Amniotic epithelial cell (primary cell): ENCODE data around the gene GSTA5.
"Not testable (repeated sequence)": the region's sequence is repeated elsewhere in the genome, so short reads cannot be mapped to it uniquely, and the experiment has no call there.

ENCODE experiments used
- DNase-seq: peaks from one replicate; pipeline ENCODE4 v3.0.0-alpha.2; 2010; ENCODE audit warnings: low read depth

The GSTA5 gene

GRCh38 chr6:52840763-52841585 lies at the start of gene GSTA5:
Gene GSTA5 (minus strand): TSS chr6:52840813.
- no peak for DNase-seq

- DNase-seq, result no peak
These were observed 49.4 kb upstream of the GSTA5 start for GRCh38 chr6:52890018-52890417.

GRCh38 chr6:52887910-52888524 lies 47.4 kb upstream of the GSTA5 start:
- peak; percentile 6 for DNase-seq

GRCh38 chr6:52881996-52882841 lies 41.6 kb upstream of the GSTA5 start:
- peak; percentile 59 for DNase-seq

GRCh38 chr6:52881662-52881995 lies 41.0 kb upstream of the GSTA5 start:
- no peak for DNase-seq

- no peak for DNase-seq
These were observed 37.2 kb upstream of the GSTA5 start for GRCh38 chr6:52877786-52878185.

- DNase-seq, result peak; percentile 94
These were observed 36.6 kb upstream of the GSTA5 start for GRCh38 chr6:52877168-52877567.

- DNase-seq, result no peak
These were observed 35.6 kb upstream of the GSTA5 start for GRCh38 chr6:52876056-52876787.

GRCh38 chr6:52872031-52872430 lies 31.4 kb upstream of the GSTA5 start:
- no peak for DNase-seq

GRCh38 chr6:52871621-52872020 lies 31.0 kb upstream of the GSTA5 start:
- DNase-seq, result no peak

GRCh38 chr6:52870335-52871091 lies 29.9 kb upstream of the GSTA5 start:
- not testable (repeated sequence) for DNase-seq

GRCh38 chr6:52868899-52869298 lies 28.3 kb upstream of the GSTA5 start:
- DNase-seq, result not testable (repeated sequence)

GRCh38 chr6:52868240-52868639 lies 27.6 kb upstream of the GSTA5 start:
- DNase-seq, result no peak

GRCh38 chr6:52861151-52861550 lies 20.5 kb upstream of the GSTA5 start:
- not testable (repeated sequence) for DNase-seq

- no peak for DNase-seq
These were observed 17.8 kb upstream of the GSTA5 start for GRCh38 chr6:52858416-52858815.

- peak; percentile 2 for DNase-seq
These were observed 15.5 kb upstream of the GSTA5 start for GRCh38 chr6:52856137-52856536.

- DNase-seq, result no peak
These were observed 8.5 kb upstream of the GSTA5 start for GRCh38 chr6:52849137-52849536.

- DNase-seq, result no peak
These were observed 5.4 kb upstream of the GSTA5 start for GRCh38 chr6:52846002-52846401.

- DNase-seq, result no peak
These were observed 3.0 kb upstream of the GSTA5 start for GRCh38 chr6:52843605-52844004.

GRCh38 chr6:52839124-52840055 lies 1.2 kb downstream of the GSTA5 start:
- peak; percentile 60 for DNase-seq
